Fibroblast of the aortic adventitia (primary cell): ENCODE data around the gene CPA1. TPM values are rescaled to one million over a fixed set of nuclear protein-coding genes. Genes with fewer than 3 reads are reported as not detected.

Experiments used
- DNase-seq: peaks from one replicate; pipeline ENCODE4 v3.0.0-alpha.2; 2010; ENCODE audit warnings: low read depth
- H3K4me3 ChIP-seq: 2 replicates; pipeline ENCODE4 v1.5.1; 2011; ENCODE audit warnings: low read depth, mild to moderate bottlenecking, control low read depth, low read length, moderate library complexity
- CTCF ChIP-seq: IDR thresholded peaks from 2 replicates; pipeline ENCODE4 v1.5.1; 2011; ENCODE audit warnings: mild to moderate bottlenecking, low read length, control low read depth, inconsistent platforms; ENCODE audit not compliant: insufficient read depth
- total RNA-seq: library from RNA; depleted of rRNA; stranded (reverse); fragments of >200 nt; gene quantifications from 2 replicates; pipeline ENCODE4 v1.2.3, GENCODE V29; 2012; ENCODE audit warnings: low replicate concordance

Gene CPA1
- total RNA-seq, 1 donor, result 0.45 TPM

- DNase-seq, result no peak
- no peak for TF ChIP-seq CTCF
- no peak overlapping the region for H3K4me3 ChIP-seq
Measured at GRCh38 chr7:130346941-130347340, 33.4 kb upstream of the CPA1 start.

- TF ChIP-seq CTCF, result no peak
- H3K4me3 ChIP-seq, result no peak overlapping the region
- no peak for DNase-seq
Measured at GRCh38 chr7:130349911-130350782, 30.1 kb upstream of the CPA1 start.

GRCh38 chr7:130350945-130351790, 29.1 kb upstream of the CPA1 start:
- no peak overlapping the region for H3K4me3 ChIP-seq
- no peak for TF ChIP-seq CTCF
- no peak for DNase-seq

- TF ChIP-seq CTCF, result no peak
- H3K4me3 ChIP-seq, result no peak overlapping the region
- no peak for DNase-seq
Measured at GRCh38 chr7:130351791-130352090, 28.6 kb upstream of the CPA1 start.

- H3K4me3 ChIP-seq, result no peak overlapping the region
- no peak for TF ChIP-seq CTCF
- DNase-seq, result peak; percentile 79
Measured at GRCh38 chr7:130352194-130353074, 27.9 kb upstream of the CPA1 start.

- DNase-seq, result no peak
- TF ChIP-seq CTCF, result no peak
- H3K4me3 ChIP-seq, result no peak overlapping the region
Measured at GRCh38 chr7:130353196-130353595, 27.1 kb upstream of the CPA1 start.
